ENCODE results near the gene RPL21. TPM values are rescaled to one million over a fixed set of nuclear protein-coding genes. Genes with fewer than 3 reads are reported as not detected.
"Not testable (repeated sequence)": the region's sequence is repeated elsewhere in the genome, so short reads cannot be mapped to it uniquely, and the experiment has no call there.

The RPL21 gene
- total RNA-seq, 2 donors from 2014 or later = 904 to 954 TPM

DNA sequence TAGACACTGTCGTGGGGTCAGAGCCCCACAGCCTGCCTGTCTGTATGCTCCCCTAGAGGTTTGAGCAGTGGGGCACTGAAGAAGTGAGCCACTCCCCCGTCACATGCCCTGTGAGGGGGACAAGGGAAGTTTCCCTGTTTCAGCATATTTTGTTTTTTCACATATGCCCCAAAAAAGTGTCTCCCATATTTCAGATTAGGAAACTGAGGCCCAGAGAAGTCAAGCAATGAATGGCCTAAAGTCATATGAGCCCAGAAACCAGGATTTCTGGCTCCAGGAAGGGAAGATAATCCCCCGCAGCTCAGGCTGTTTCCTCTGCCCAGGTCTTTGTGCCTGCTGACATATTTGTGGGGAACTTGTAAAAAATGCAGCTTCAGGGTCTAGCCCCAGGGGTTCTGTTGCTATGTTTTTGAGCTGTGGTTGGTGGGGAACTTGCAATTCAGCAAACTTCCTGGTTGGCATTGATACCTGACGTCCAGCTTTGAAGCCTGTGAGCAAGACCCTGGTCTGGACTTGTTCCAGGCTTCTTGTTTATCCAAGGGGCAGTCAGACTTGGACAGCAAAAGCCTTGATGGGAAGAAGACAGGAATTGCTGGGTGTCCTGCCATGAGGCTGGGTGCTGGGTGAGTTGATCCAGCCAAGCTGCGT lies 28.8 kb downstream of the RPL21 start:
- no peak for DNase-seq (ENCODE audit: low spot score)
- intact Hi-C loops (cut with DNase I) = loop anchor here in 1 of 2 donors (10.0 kb wide), 1 partner anchor 55 kb away; no protein-coding TSS in a partner anchor

DNA sequence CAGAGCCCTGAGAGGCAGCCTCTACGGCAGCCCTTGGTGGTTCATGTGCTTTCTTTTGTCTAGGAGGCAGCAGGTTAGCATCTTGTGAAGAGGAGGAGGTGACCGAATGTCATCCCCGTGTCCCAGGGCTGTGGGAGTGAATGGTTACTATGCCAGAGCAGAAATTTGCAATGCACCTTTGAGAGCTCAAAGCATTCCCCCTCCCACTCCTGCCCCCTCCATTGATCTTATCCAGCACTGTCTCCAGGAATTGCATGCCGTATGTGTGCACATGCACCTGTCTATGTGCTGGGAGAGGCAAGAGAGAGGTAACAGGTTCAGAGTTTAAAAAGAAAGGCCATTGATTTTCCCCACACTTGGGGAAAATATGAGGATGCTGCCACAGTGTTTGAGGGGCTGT lies 29.5 kb downstream of the RPL21 start:
- no peak for DNase-seq (ENCODE audit: low spot score)
- intact Hi-C loops (cut with DNase I) = loop anchor here in 1 of 2 donors (10.0 kb wide), 1 partner anchor 54 kb away; no protein-coding TSS in a partner anchor

GRCh38 chr13:27281420-27281819 lies 30.1 kb downstream of the RPL21 start:
- intact Hi-C loops (cut with DNase I) = loop anchor here in 1 of 2 donors (10.0 kb wide), 1 partner anchor 53 kb away; no protein-coding TSS in a partner anchor
- DNase-seq (ENCODE audit: low spot score) = no peak

- intact Hi-C loops (cut with DNase I) = loop anchor here in 1 of 2 donors (10.0 kb wide), 1 partner anchor 51 kb away; no protein-coding TSS in a partner anchor
These were observed 32.6 kb downstream of the RPL21 start for GRCh38 chr13:27283906-27284493.

DNA sequence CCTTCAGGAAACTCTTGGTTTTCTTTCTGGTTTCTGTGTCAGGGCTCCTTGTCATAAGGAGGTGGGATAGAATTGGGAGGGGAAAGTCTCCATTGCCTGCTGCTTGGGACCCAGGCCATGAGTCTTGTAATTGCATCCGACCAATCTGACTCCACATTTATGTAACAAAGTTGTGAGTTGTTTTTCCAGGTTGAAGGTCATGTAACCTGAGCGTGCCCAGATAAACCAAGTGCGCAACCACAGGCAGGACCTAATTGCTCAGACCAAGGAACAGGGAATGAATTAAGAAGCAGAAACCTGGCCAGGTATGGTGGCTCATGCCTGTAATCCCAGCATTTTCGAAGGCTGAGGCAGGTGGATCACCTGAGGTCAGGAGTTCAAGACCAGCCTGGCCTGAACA lies 37.0 kb downstream of the RPL21 start:
- no peak for DNase-seq (ENCODE audit: low spot score)
- intact Hi-C loops (cut with DNase I) = loop anchor here in 1 of 2 donors (10.0 kb wide), 1 partner anchor 46 kb away; no protein-coding TSS in a partner anchor

More at GRCh38 chr13:27283906-27284493, 32.6 kb downstream of the RPL21 start:
- DNase-seq (ENCODE audit: low spot score) = no peak

- intact Hi-C loops (cut with DNase I) = loop anchor here in 1 of 2 donors (10.0 kb wide), 1 partner anchor 46 kb away; no protein-coding TSS in a partner anchor
These were observed 37.8 kb downstream of the RPL21 start for GRCh38 chr13:27289011-27289665.

DNA sequence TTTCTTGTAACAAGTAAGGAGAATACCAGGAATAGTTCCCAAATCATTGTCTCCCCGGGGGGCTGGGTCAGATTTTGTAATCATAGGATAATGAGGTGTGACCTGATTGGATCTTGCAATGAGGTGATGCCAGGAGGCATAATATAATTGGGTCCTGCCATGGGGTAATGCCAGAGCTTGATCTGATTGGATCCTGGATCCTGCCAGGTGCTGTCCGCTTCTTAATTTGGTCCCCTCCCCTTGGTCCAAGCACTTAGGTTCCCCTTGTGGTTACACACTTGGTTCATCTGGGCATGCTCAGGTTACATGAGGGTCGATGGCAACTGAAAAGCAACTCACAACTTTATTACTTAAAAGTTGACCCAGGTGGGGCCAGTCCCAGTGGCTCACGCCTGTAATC lies 39.4 kb downstream of the RPL21 start:
- no peak for DNase-seq (ENCODE audit: low spot score)

More at GRCh38 chr13:27289011-27289665, 37.8 kb downstream of the RPL21 start:
- no peak for DNase-seq (ENCODE audit: low spot score)

DNA sequence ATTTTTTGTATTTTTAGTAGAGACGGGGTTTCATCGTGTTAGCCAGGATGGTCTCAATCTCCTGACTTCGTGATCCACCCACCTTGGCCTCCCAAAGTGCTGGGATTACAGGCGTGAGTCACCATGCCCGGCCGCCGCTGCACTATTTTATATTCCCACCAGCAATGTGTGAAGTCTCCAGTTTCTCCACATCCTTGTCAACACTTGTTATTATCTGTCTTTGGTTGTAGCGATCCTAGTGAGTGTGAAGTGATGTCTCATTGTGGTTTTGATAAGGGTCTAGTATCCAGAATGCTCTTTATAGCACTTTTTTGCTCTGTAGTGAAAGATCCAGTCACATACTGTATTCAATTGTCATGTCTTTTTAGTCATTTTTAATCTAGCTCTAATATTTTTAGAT lies 40.6 kb downstream of the RPL21 start:
- intact Hi-C loops (cut with DNase I); DNase-seq (ENCODE audit: low spot score): not testable (repeated sequence)

More for the DNA sequence above, 39.4 kb downstream of the RPL21 start:
- intact Hi-C loops (cut with DNase I) = no loop called here

DNA sequence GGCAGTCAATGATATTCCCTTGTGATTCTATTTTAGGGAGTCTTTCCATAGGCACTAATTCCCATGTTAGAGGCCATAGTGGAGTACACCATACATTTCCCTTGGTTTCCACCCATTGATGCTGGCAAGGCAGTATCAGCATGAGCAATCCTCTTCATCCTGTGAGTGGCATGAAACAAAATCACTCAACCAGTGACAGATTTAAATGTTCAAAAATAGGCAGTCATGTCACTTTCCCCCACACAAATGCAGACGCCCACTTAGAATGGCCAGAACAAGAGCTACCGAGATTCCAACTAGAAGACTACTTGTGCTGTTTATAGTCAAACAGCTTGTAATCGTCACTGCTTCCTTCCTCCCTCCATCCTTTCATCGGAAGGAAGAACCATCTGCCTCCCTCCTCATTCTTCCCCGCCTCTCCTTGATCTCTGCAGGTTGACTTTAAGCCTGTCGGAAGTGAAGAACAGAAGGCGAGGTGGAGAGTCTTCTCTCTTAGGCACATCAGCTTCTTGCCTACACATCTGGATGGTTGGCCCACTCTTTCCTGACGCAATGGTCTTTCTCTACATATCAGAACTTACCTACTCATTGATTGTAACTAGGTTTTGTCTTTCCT lies 41.8 kb downstream of the RPL21 start:
- no peak for DNase-seq (ENCODE audit: low spot score)
- intact Hi-C loops (cut with DNase I) = no loop called here

GRCh38 chr13:27293873-27294515 lies 42.6 kb downstream of the RPL21 start:
- intact Hi-C loops (cut with DNase I) = no loop called here

DNA sequence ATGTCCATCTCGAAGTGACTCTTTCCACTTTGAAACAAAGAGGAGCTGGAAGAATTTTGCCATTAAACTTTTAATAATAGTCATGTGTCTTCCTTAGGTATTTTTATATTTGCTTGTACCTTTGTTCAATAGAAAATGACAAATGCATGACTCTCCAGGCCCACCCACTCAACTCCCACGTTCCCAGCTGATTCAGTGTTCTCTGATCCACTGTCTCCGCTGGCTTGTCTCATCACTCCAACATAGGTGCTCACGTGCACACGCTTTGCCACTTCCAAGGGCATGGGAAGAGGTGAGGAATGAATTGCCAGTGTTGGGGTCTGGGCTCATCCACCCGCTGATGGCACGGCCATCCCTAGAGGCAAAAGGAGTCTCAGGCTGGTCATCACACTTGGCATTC lies 43.7 kb downstream of the RPL21 start:
- intact Hi-C loops (cut with DNase I) = no loop called here
- no peak for DNase-seq (ENCODE audit: low spot score)

More at GRCh38 chr13:27293873-27294515, 42.6 kb downstream of the RPL21 start:
- no peak for DNase-seq (ENCODE audit: low spot score)

- DNase-seq (ENCODE audit: low spot score) = no peak
- intact Hi-C loops (cut with DNase I) = no loop called here
These were observed 44.3 kb downstream of the RPL21 start for GRCh38 chr13:27295660-27296059.

- intact Hi-C loops (cut with DNase I) = no loop called here
- DNase-seq (ENCODE audit: low spot score) = no peak
These were observed 45.1 kb downstream of the RPL21 start for GRCh38 chr13:27296496-27296895.

- DNase-seq (ENCODE audit: low spot score) = no peak
- intact Hi-C loops (cut with DNase I) = no loop called here
These were observed 47.5 kb downstream of the RPL21 start for GRCh38 chr13:27298849-27299248.

- intact Hi-C loops (cut with DNase I); DNase-seq (ENCODE audit: low spot score): not testable (repeated sequence)
These were observed 49.0 kb downstream of the RPL21 start for GRCh38 chr13:27300406-27300805.

- intact Hi-C loops (cut with DNase I) = no loop called here
- no peak for DNase-seq (ENCODE audit: low spot score)
These were observed 49.7 kb downstream of the RPL21 start for GRCh38 chr13:27300941-27301586.

DNA sequence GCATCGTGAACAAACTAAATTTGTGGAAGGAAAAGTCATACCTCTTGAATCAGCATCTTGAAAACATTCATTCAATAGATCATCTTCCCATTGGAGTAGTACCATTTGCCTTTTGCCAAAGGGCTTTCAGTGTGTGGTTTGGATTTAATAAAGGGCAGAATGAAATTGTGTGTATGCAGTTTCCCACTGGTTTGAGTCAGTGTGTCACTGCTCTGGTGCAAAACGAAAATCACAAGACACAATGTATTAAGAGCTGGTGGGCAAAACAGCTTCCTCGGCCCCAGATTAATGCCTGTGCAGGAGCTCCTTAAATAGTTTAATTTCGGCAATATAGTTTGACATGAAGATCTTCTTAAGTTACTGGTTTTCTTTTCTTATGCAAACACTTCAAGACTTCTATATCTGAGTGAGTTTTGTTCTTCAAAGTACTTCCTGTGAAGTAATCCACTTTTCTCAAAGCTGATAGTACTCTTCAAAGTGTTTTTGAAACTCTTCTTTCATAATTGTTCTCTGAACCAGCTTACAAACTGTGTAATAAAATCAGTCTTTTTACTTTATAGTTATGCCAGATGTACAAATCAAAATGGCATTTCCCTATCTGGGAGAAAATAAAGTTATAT lies 51.4 kb downstream of the RPL21 start:
- intact Hi-C loops (cut with DNase I) = no loop called here
- DNase-seq (ENCODE audit: low spot score) = no peak

DNA sequence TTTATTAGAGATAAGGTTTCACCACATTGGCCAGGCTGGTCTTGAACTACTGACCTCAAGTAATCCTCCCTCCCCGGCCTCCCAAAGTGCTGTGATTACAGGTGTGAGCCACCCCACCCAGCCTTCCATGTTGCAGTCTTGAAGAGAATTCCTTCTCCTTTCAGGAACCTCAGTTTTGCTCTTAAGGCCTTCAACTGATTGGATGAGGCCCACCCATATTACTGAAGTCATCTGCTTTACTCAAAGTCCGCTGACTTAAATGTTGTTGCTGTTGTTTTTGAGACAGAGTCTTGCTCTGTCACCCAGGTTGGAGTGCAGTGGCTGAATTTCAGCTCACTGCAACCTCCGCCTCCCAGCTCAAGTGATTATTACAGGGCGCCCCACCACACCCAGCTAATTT lies 52.7 kb downstream of the RPL21 start:
- DNase-seq (ENCODE audit: low spot score) = no peak
- intact Hi-C loops (cut with DNase I) = no loop called here

Data from posterior vena cava (tissue), 2 donors.